Tibial nerve (tissue), 4 donors: ENCODE measurements around the gene SLC38A10. TPM values are rescaled to one million over a fixed set of nuclear protein-coding genes. Genes with fewer than 3 reads are reported as not detected.

Experiments used
- DNase-seq, 2 donors: peaks; one replicate each; pipeline ENCODE4 v3.0.0-alpha.2; 2019; ENCODE audit warnings: low spot score in 2 of 2
- H3K27ac ChIP-seq, 4 donors: fragments of 200-600 bp; sonication (generic) in 3 of 4; one replicate each; pipeline ENCODE4 v1.5.1; 2017 to 2019; ENCODE audit warnings: mild to moderate bottlenecking in 1 of 4
- H3K27me3 ChIP-seq, 2 donors: fragments of 200-600 bp; sonication (generic) in 1 of 2; one replicate each; pipeline versions ENCODE4 v1.5.1 to v1.6.0; 2017 to 2019
- H3K36me3 ChIP-seq, 3 donors: fragments of 200-600 bp; sonication (generic); one replicate each; pipeline ENCODE4 v1.5.1; 2018 to 2019
- H3K4me1 ChIP-seq, 4 donors: fragments of 200-600 bp; sonication (generic) in 3 of 4; one replicate each; pipeline ENCODE4 v1.5.1; 2017 to 2019
- H3K4me3 ChIP-seq, 4 donors: fragments of 200-600 bp; sonication (generic) in 3 of 4; one replicate each; pipeline ENCODE4 v1.5.1; 2017 to 2019; ENCODE audit warnings: mild to moderate bottlenecking in 1 of 4, moderate library complexity in 1 of 4
- H3K9me3 ChIP-seq, 4 donors: fragments of 200-600 bp; sonication (generic) in 3 of 4; one replicate each; pipeline ENCODE4 v1.5.1; 2017 to 2019
- EP300 ChIP-seq, 2 donors: sonication (generic); formaldehyde crosslinking; IDR thresholded peaks; one replicate each; pipeline ENCODE4 v1.6.1; 2017; ENCODE audit warnings: antibody characterized with exemption in 2 of 2, mild to moderate bottlenecking in 1 of 2
- POLR2A ChIP-seq, 2 donors: fragments of 450-650 bp; IDR thresholded peaks; one replicate each; pipeline ENCODE4 v1.6.1; 2017; ENCODE audit warnings: antibody characterized with exemption in 2 of 2, mild to moderate bottlenecking in 2 of 2, moderate library complexity in 2 of 2
- WGBS, 2 donors: methylation state at CpG; one replicate each; pipeline ENCODE4 v1.1.5; 2018; 5-methylcytosine and 5-hydroxymethylcytosine counted together
- total RNA-seq, 4 donors: library from RNA; depleted of rRNA; stranded (reverse); fragments of >200 nt; gene quantifications; one replicate each; pipeline ENCODE4 v1.1.0, GENCODE V29; 2016
- TF ChIP-seq, protein P1 (sequence below), 5 experiments: fragments of 200-600 bp in 3 of 5; fragments of 450-650 bp in 2 of 5; sonication (generic) in 3 of 5; IDR thresholded peaks; one replicate each; pipeline ENCODE4 v1.5.1; 2016 to 2019; ENCODE audit warnings: antibody characterized with exemption in 5 of 5, mild to moderate bottlenecking in 3 of 5, moderate library complexity in 2 of 5

SLC38A10 gene
- total RNA-seq, 4 donors from 2014 or later = 80.0 to 149 (median 123) TPM

- H3K27me3 ChIP-seq = no peaks in the 10 kb centered on the region
- peaks cover 4 to 63% (median 37%) of the 10 kb centered on the region in 4 donors for H3K4me1 ChIP-seq
- 78 to 86% methylated on average over 8 to 14 of the region's 14 CpGs for WGBS, 2 donors
- no peaks in the 10 kb centered on the region for H3K9me3 ChIP-seq
- no peaks in the 10 kb centered on the region for H3K36me3 ChIP-seq
- DNase-seq = no peak
- no peak overlapping the region for H3K4me3 ChIP-seq
- TF ChIP-seq POLR2A (IDR thresholded peaks at IDR 0.05) = no peak
- TF ChIP-seq, protein P1, sequence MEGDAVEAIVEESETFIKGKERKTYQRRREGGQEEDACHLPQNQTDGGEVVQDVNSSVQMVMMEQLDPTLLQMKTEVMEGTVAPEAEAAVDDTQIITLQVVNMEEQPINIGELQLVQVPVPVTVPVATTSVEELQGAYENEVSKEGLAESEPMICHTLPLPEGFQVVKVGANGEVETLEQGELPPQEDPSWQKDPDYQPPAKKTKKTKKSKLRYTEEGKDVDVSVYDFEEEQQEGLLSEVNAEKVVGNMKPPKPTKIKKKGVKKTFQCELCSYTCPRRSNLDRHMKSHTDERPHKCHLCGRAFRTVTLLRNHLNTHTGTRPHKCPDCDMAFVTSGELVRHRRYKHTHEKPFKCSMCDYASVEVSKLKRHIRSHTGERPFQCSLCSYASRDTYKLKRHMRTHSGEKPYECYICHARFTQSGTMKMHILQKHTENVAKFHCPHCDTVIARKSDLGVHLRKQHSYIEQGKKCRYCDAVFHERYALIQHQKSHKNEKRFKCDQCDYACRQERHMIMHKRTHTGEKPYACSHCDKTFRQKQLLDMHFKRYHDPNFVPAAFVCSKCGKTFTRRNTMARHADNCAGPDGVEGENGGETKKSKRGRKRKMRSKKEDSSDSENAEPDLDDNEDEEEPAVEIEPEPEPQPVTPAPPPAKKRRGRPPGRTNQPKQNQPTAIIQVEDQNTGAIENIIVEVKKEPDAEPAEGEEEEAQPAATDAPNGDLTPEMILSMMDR (IDR thresholded peaks at IDR 0.05) = no peak
- no peak for TF ChIP-seq EP300 (IDR thresholded peaks at IDR 0.05)
- H3K27ac ChIP-seq = peak overlapping the region in 1 of 4 donors; percentile 64
Observed at GRCh38 chr17:81325714-81326358, 30.7 kb upstream of the SLC38A10 start.

- Histone ChIP-seq H3K4me1 (peaks cover 4 to 56% (median 30%) of the 10 kb centered on the region in 4 donors), H3K27me3 (no peaks in the 10 kb centered on the region), H3K27ac (no peak overlapping the region), H3K9me3 (no peaks in the 10 kb centered on the region), H3K4me3 (no peak overlapping the region), H3K36me3 (no peaks in the 10 kb centered on the region)
- TF ChIP-seq POLR2A (IDR thresholded peaks at IDR 0.05) = no peak
- TF ChIP-seq, protein P1 (IDR thresholded peaks at IDR 0.05) = no peak
- TF ChIP-seq EP300 (IDR thresholded peaks at IDR 0.05) = no peak
- 81 to 89% methylated on average over 17 to 22 of the region's 22 CpGs for WGBS, 2 donors
- DNase-seq = no peak
Observed at GRCh38 chr17:81324851-81325713, 30.0 kb upstream of the SLC38A10 start.

GRCh38 chr17:81324177-81324850 is 29.2 kb upstream of the SLC38A10 start:
- no peaks in the 10 kb centered on the region for H3K27me3 ChIP-seq
- H3K4me1 ChIP-seq = peaks cover 2 to 48% (median 22%) of the 10 kb centered on the region in 4 donors
- TF ChIP-seq POLR2A (IDR thresholded peaks at IDR 0.05) = no peak
- TF ChIP-seq, protein P1 (IDR thresholded peaks at IDR 0.05) = no peak
- TF ChIP-seq EP300 (IDR thresholded peaks at IDR 0.05) = no peak
- H3K9me3 ChIP-seq = no peaks in the 10 kb centered on the region
- no peak overlapping the region for H3K4me3 ChIP-seq
- H3K36me3 ChIP-seq = no peaks in the 10 kb centered on the region
- 83 to 86% methylated on average over 5 to 17 of the region's 17 CpGs for WGBS, 2 donors
- no peak for DNase-seq
- peak overlapping the region in 1 of 4 donors; percentile 35 for H3K27ac ChIP-seq

GRCh38 chr17:81323411-81323868 is 28.3 kb upstream of the SLC38A10 start:
- H3K36me3 ChIP-seq = no peaks in the 10 kb centered on the region
- peaks cover 0 to 39% (median 13%) of the 10 kb centered on the region in 4 donors for H3K4me1 ChIP-seq
- DNase-seq = peak in 1 of 2 donors; percentile 65
- H3K4me3 ChIP-seq = no peak overlapping the region
- TF ChIP-seq EP300 (IDR thresholded peaks at IDR 0.05) = peak in 1 of 2 donors; percentile 66
- TF ChIP-seq POLR2A (IDR thresholded peaks at IDR 0.05) = no peak
- TF ChIP-seq, protein P1 (IDR thresholded peaks at IDR 0.05) = no peak
- H3K27me3 ChIP-seq = no peaks in the 10 kb centered on the region
- no peaks in the 10 kb centered on the region for H3K9me3 ChIP-seq
- WGBS, 2 donors = 61 to 65% methylated on average over 20 of the region's 20 CpGs
- H3K27ac ChIP-seq = peak overlapping the region in 1 of 4 donors; percentile 35
